AG09309 (cell line): ENCODE data around the gene ADAM21.
"Not testable (repeated sequence)": the region's sequence is repeated elsewhere in the genome, so short reads cannot be mapped to it uniquely, and the experiment has no call there.

Source experiments
- DNase-seq: peaks from one replicate; pipeline ENCODE4 v3.0.0-alpha.2; 2010; ENCODE audit warnings: low read depth
- H3K4me3 ChIP-seq: 2 replicates; pipeline ENCODE4 v1.5.1; 2011; ENCODE audit warnings: mild to moderate bottlenecking, low read depth, low read length, moderate library complexity; ENCODE audit not compliant: control insufficient read depth
- TF ChIP-seq, protein P1 (sequence below): IDR thresholded peaks from 2 replicates; pipeline ENCODE4 v1.5.1; 2011; ENCODE audit warnings: mild to moderate bottlenecking, low read depth, low read length, inconsistent platforms; ENCODE audit not compliant: insufficient read depth, control insufficient read depth; ENCODE audit errors: missing control alignments

ADAM21 gene

GRCh38 chr14:70451874-70452273 lies at the start of gene ADAM21:
TSS of gene ADAM21 (plus strand) at chr14:70452174. CDS start at chr14:70457500, 5,326 bp downstream.
- DNase-seq, result no peak
- TF ChIP-seq, protein P1, sequence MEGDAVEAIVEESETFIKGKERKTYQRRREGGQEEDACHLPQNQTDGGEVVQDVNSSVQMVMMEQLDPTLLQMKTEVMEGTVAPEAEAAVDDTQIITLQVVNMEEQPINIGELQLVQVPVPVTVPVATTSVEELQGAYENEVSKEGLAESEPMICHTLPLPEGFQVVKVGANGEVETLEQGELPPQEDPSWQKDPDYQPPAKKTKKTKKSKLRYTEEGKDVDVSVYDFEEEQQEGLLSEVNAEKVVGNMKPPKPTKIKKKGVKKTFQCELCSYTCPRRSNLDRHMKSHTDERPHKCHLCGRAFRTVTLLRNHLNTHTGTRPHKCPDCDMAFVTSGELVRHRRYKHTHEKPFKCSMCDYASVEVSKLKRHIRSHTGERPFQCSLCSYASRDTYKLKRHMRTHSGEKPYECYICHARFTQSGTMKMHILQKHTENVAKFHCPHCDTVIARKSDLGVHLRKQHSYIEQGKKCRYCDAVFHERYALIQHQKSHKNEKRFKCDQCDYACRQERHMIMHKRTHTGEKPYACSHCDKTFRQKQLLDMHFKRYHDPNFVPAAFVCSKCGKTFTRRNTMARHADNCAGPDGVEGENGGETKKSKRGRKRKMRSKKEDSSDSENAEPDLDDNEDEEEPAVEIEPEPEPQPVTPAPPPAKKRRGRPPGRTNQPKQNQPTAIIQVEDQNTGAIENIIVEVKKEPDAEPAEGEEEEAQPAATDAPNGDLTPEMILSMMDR, result no peak
- H3K4me3 ChIP-seq, result no peak within 1 kb of the TSS

GRCh38 chr14:70403335-70403734 lies 48.6 kb upstream of the ADAM21 start:
- not testable (repeated sequence) for H3K4me3 ChIP-seq, DNase-seq

DNA sequence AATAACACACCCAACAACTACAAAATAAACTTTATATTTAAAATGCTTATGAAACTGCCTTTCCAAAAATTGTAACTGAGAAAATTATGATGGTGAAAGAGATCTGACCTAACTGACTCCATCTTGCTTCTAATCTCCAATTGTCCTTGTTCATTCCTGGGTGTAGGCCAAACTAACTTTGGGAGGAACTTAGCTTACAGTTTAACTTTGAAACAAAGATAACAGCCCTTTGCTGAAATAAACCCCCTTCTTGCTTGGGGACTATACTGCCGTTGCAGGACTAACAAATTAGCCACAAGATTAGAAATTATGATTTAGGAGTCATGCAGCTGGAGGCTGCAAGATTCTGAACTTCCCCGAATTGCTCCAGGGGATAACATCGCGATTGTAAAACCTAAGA lies 45.8 kb upstream of the ADAM21 start:
- H3K4me3 ChIP-seq, DNase-seq: not testable (repeated sequence)

GRCh38 chr14:70407621-70408020 lies 44.4 kb upstream of the ADAM21 start:
- H3K4me3 ChIP-seq, result no peak overlapping the region
- no peak for DNase-seq
- TF ChIP-seq, protein P1, result no peak

DNA sequence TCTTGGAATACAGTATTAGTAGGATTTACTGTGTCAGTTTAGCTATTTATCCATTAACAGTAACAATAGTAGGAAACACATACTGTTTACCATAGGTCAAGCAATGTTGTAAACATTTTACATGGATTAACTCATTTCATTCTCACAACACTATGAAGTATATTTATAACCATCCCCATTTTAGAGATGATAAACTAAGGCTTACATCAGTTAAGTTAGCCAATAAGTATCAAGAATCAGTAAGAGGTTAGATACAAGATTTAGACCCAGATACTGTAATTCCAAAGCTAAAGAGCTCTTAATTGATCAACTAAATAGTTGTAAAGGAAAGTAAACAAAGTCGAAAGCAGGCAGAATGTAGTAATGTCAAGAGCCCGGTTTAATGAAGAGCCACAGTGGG lies 36.2 kb upstream of the ADAM21 start:
- no peak overlapping the region; the same call in 1 of the 2 replicates for H3K4me3 ChIP-seq
- no peak for DNase-seq
- TF ChIP-seq, protein P1, result no peak

DNA sequence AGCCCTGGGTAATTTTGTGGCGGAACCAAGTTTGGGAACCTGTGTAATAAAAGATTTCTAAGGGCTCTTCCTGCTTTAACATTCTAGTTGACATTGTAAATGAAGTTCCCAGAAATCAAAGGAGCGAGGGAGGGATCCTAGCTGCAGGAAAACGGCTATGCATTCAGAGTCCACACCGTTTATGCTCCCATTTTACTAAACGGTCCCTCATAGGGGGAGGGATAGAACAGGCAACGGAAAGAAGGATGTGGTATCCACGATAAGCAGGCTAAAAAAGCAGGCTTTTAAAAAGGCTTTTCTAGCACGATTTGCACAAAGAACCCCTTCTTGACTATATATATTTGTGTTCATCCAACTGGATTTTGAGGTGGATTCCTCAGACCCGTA lies 35.6 kb upstream of the ADAM21 start:
- H3K4me3 ChIP-seq, result peak overlapping the region; percentile 61
- TF ChIP-seq, protein P1, result no peak
- no peak for DNase-seq

DNA sequence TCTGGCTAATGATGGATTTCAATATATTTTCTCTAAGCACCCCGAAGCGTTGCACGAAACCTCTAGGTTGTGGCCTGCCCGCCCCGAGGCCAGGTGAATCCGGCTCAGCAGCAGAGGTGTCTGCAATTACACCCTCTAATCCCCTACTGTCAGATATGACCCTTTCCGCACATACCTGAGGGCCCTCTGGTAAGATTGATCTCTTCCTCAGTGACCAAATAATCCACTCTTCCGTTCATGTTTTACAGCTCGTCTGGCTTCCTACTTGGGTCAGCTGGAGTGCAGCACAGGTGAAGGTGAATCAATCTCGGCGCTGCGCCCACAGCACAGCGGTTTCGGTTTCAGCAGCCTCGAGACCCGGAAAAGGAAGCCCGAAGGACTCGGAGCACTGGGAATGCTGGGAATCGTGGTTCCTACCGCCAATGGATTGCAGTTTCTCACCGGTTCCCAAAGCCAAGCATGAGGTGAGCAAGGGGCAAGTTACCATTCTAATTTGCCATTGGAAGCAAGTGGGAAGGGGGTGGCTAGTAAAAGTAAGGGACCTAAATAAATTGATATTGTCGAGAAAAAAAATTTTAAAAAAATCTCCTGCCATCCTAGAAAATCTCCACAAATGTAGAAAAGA lies 35.1 kb upstream of the ADAM21 start, which contains the start of gene SYNJ2BP:
Gene SYNJ2BP (minus strand): TSS at position 366 of the 625 bp plus-strand sequence. CDS start 127 bp downstream, at position 239.
- TF ChIP-seq, protein P1, result no peak
- peak within 1 kb of the TSS; percentile 61 for H3K4me3 ChIP-seq
- peak; percentile 1 for DNase-seq

- not testable (repeated sequence) for DNase-seq, H3K4me3 ChIP-seq
These were observed 32.6 kb upstream of the ADAM21 start for GRCh38 chr14:70419270-70419931.
